H9 (cell line): ENCODE results near the gene CABLES1. TPM values are rescaled to one million over a fixed set of nuclear protein-coding genes. Genes with fewer than 3 reads are reported as not detected.

ENCODE experiments used
- DNase-seq: peaks from one replicate; pipeline ENCODE4 v3.0.0-alpha.2; 2017
- H2AFZ ChIP-seq: one replicate; pipeline ENCODE4 v1.6.1; 2013; ENCODE audit warnings: mild to moderate bottlenecking, low read length, control low read depth, moderate library complexity
- H2AK5ac ChIP-seq: 2 replicates; pipeline ENCODE4 v1.6.1; 2013; ENCODE audit warnings: low read length, control low read depth, mixed read lengths; ENCODE audit not compliant: insufficient read length
- H2BK120ac ChIP-seq: one replicate; pipeline ENCODE4 v1.6.1; 2013; ENCODE audit warnings: low read depth, mild to moderate bottlenecking, low read length, control low read depth, inconsistent platforms; ENCODE audit not compliant: poor library complexity, severe bottlenecking
- H2BK12ac ChIP-seq: 2 replicates; pipeline ENCODE4 v1.6.1; 2013; ENCODE audit warnings: low read length, control low read depth, mixed read lengths, low read depth; ENCODE audit not compliant: insufficient read length
- H2BK15ac ChIP-seq: 2 replicates; pipeline ENCODE4 v1.6.1; 2013; ENCODE audit warnings: low read depth, low read length, control low read depth
- H2BK20ac ChIP-seq: one replicate; pipeline ENCODE4 v1.6.1; 2013; ENCODE audit warnings: low read depth, mild to moderate bottlenecking, low read length, control low read depth, inconsistent platforms; ENCODE audit not compliant: poor library complexity, severe bottlenecking
- H2BK5ac ChIP-seq: 2 replicates; pipeline ENCODE4 v1.6.1; 2013; ENCODE audit warnings: low read length, control low read depth, mixed read lengths; ENCODE audit not compliant: insufficient read length
- H3K14ac ChIP-seq: 2 replicates; pipeline ENCODE4 v1.6.1; 2013; ENCODE audit warnings: low read length, control low read depth; ENCODE audit not compliant: insufficient read depth
- H3K18ac ChIP-seq: 2 replicates; pipeline ENCODE4 v1.6.1; 2013; ENCODE audit warnings: low read depth, mild to moderate bottlenecking, mixed read lengths, low read length, control low read depth; ENCODE audit not compliant: insufficient read length
- H3K23ac ChIP-seq: 2 replicates; pipeline ENCODE4 v1.6.1; 2013; ENCODE audit warnings: low read length, control low read depth, mixed read lengths, low read depth; ENCODE audit not compliant: insufficient read length
- H3K23me2 ChIP-seq: 2 replicates; pipeline ENCODE4 v1.6.1; 2013; ENCODE audit warnings: low read depth, mild to moderate bottlenecking, mixed read lengths, low read length, control low read depth; ENCODE audit not compliant: insufficient read length, poor library complexity, severe bottlenecking
- H3K27ac ChIP-seq: 2 replicates; pipeline ENCODE4 v1.5.1; 2013; ENCODE audit warnings: low read length, control low read depth, mixed read lengths, low read depth; ENCODE audit not compliant: insufficient read length
- H3K27me3 ChIP-seq: 2 replicates; pipeline ENCODE4 v1.6.1; 2013; ENCODE audit warnings: low read length, control low read depth, inconsistent platforms; ENCODE audit not compliant: insufficient read depth
- H3K4ac ChIP-seq: 2 replicates; pipeline ENCODE4 v1.6.1; 2013; ENCODE audit warnings: low read depth, mild to moderate bottlenecking, control low read depth, inconsistent platforms, low read length, moderate library complexity
- H3K4me1 ChIP-seq: 2 replicates; pipeline ENCODE4 v1.6.1; 2013; ENCODE audit warnings: low read length, control low read depth, inconsistent platforms; ENCODE audit not compliant: insufficient read depth
- H3K4me2 ChIP-seq: 2 replicates; pipeline ENCODE4 v1.6.1; 2013; ENCODE audit warnings: low read length, control low read depth, mixed read lengths; ENCODE audit not compliant: insufficient read length, insufficient read depth
- H3K56ac ChIP-seq: 2 replicates; pipeline ENCODE4 v1.6.1; 2013; ENCODE audit warnings: low read depth, mild to moderate bottlenecking, mixed read lengths, low read length, control low read depth; ENCODE audit not compliant: insufficient read length
- H3K79me1 ChIP-seq: 2 replicates; pipeline ENCODE4 v1.6.1; 2013; ENCODE audit warnings: low read depth, mild to moderate bottlenecking, moderate library complexity, low read length, control low read depth, inconsistent platforms; ENCODE audit not compliant: insufficient read depth, poor library complexity, severe bottlenecking
- H3K79me2 ChIP-seq: 2 replicates; pipeline ENCODE4 v1.6.1; 2013; ENCODE audit warnings: low read length, control low read depth, inconsistent platforms; ENCODE audit not compliant: insufficient read depth
- H3K9ac ChIP-seq: 2 replicates; pipeline ENCODE4 v1.6.1; 2013; ENCODE audit warnings: low read length, control low read depth, mixed read lengths; ENCODE audit not compliant: insufficient read length; ENCODE audit errors: extremely low read depth
- H3K9me3 ChIP-seq: one replicate; pipeline ENCODE4 v1.6.1; 2013; ENCODE audit warnings: low read depth, low read length, inconsistent platforms; ENCODE audit not compliant: control insufficient read depth
- H3T11ph ChIP-seq: one replicate; pipeline ENCODE4 v1.6.1; 2013; ENCODE audit warnings: mild to moderate bottlenecking, low read length, control low read depth, inconsistent platforms
- H4K20me1 ChIP-seq: one replicate; pipeline ENCODE4 v1.6.1; 2013; ENCODE audit not compliant: control insufficient read depth, insufficient read length, insufficient read depth
- H4K5ac ChIP-seq: 2 replicates; pipeline ENCODE4 v1.6.1; 2013; ENCODE audit warnings: low read depth, mild to moderate bottlenecking, mixed read lengths, low read length, control low read depth; ENCODE audit not compliant: insufficient read length
- H4K8ac ChIP-seq: replicated peaks from 2 replicates; pipeline ENCODE4 v1.6.1; 2013; ENCODE audit warnings: low read length, control low read depth, mixed read lengths, low read depth; ENCODE audit not compliant: insufficient read length
- H4K91ac ChIP-seq: 2 replicates; pipeline ENCODE4 v1.6.1; 2013; ENCODE audit warnings: low read depth, mild to moderate bottlenecking, moderate library complexity, mixed read lengths, low read length, control low read depth; ENCODE audit not compliant: insufficient read length
- H3K27ac Mint-ChIP-seq, 3 experiments: 2 replicates in 2 of 3; 3 replicates in 1 of 3; pipeline ENCODE4 v1.8.0; 2020 to 2021; ENCODE audit warnings: mixed read lengths in 3 of 3, mild to moderate bottlenecking in 1 of 3, moderate library complexity in 1 of 3
- H3K27me3 Mint-ChIP-seq: 2 replicates; pipeline ENCODE4 v1.8.0; 2021; ENCODE audit warnings: low read depth, mild to moderate bottlenecking, moderate library complexity, mixed read lengths
- H3K36me3 Mint-ChIP-seq, 3 experiments: 2 replicates in 2 of 3; 3 replicates in 1 of 3; pipeline ENCODE4 v1.8.0; 2020 to 2021; ENCODE audit warnings: low read depth in 3 of 3, mixed read lengths in 3 of 3; ENCODE audit not compliant: insufficient read depth in 1 of 3
- H3K4me1 Mint-ChIP-seq, 2 experiments: 2 replicates each; pipeline ENCODE4 v1.8.0; 2020; ENCODE audit warnings: mixed read lengths in 2 of 2
- H3K4me3 Mint-ChIP-seq, 2 experiments: 2 replicates in 1 of 2; 3 replicates in 1 of 2; pipeline ENCODE4 v1.8.0; 2020 to 2021; ENCODE audit warnings: mild to moderate bottlenecking in 2 of 2, mixed read lengths in 2 of 2, moderate library complexity in 1 of 2
- H3K9me3 Mint-ChIP-seq, 2 experiments: 2 replicates in 1 of 2; 3 replicates in 1 of 2; pipeline ENCODE4 v1.8.0; 2020; ENCODE audit warnings: mild to moderate bottlenecking in 2 of 2, mixed read lengths in 2 of 2, moderate library complexity in 1 of 2
- CTCF ChIP-seq: fragments of 200-600 bp; sonication (generic); conservative IDR thresholded peaks from 3 replicates; pipeline ENCODE4 v1.8.0; 2021; ENCODE audit warnings: antibody characterized with exemption, mild to moderate bottlenecking
- WGBS: extraction: QIAGEN DNeasy Blood & Tissue Kit; methylation state at CpG from one replicate; pipeline ENCODE4 v1.1.7; 2013; ENCODE audit warnings: missing lambda C conversion rate, low lambda C conversion rate, mixed read lengths; ENCODE audit not compliant: insufficient read length; ENCODE audit errors: extremely low coverage; 5-methylcytosine and 5-hydroxymethylcytosine counted together
- total RNA-seq: library from RNA; stranded (reverse); gene quantifications from 2 replicates; pipeline ENCODE4 v1.2.1, GENCODE V29; 2021

The CABLES1 gene
- total RNA-seq, 1 experiment from 2014 or later: 27.1 TPM

- H3K27me3 ChIP-seq: no peaks in the 10 kb centered on the region
- Mint-ChIP-seq H3K9me3 (peaks cover 27 to 32% of the 10 kb centered on the region in 2 experiments), H3K4me3 (no peak overlapping the region), H3K36me3 (peaks cover 21 to 43% (median 34%) of the 10 kb centered on the region in 3 experiments), H3K4me1 (peaks cover 25 to 29% of the 10 kb centered on the region in 2 experiments), H3K27ac (peak overlapping the region; percentile 0 to 13 (median 1); a peak in 4 of 7 replicates), H3K27me3 (peaks cover 1% of the 10 kb centered on the region)
- H3K56ac ChIP-seq: no peak overlapping the region
- no peak overlapping the region for H3K4me2 ChIP-seq
- no peak for DNase-seq
- no peak overlapping the region for H4K5ac ChIP-seq
- H3T11ph ChIP-seq: no peak overlapping the region
- H3K14ac ChIP-seq: 0 out of 2 replicates have a peak overlapping the region, but pooled peaks have one; percentile 27
- no peak overlapping the region for H3K27ac ChIP-seq
- H4K20me1 ChIP-seq: no peaks in the 10 kb centered on the region
- no CpG with 5 or more reads among the region's 17 CpGs for WGBS
- H4K91ac ChIP-seq: no peak overlapping the region
- no peak overlapping the region for H2BK5ac ChIP-seq
- H3K9me3 ChIP-seq: peaks cover 9% of the 10 kb centered on the region
- no peaks in the 10 kb centered on the region for H3K79me1 ChIP-seq
- no peak overlapping the region for H2BK12ac ChIP-seq
- no peaks in the 10 kb centered on the region for H3K23me2 ChIP-seq
- no peak overlapping the region for H2BK15ac ChIP-seq
- no peak overlapping the region for H2BK20ac ChIP-seq
- H3K18ac ChIP-seq: peak overlapping the region; percentile 8
- H3K9ac ChIP-seq: no peak overlapping the region
- no peaks in the 10 kb centered on the region for H3K79me2 ChIP-seq
- H4K8ac ChIP-seq: no peak overlapping the region
- H3K4me1 ChIP-seq: no peaks in the 10 kb centered on the region
- no peak overlapping the region for H2AK5ac ChIP-seq
- TF ChIP-seq CTCF: no peak
- no peak overlapping the region for H3K4ac ChIP-seq
- no peak overlapping the region for H3K23ac ChIP-seq
- no peak overlapping the region for H2AFZ ChIP-seq
- no peak overlapping the region for H2BK120ac ChIP-seq
Measured at GRCh38 chr18:23274638-23275482, 139.6 kb downstream of the CABLES1 start.
